HEK293 (cell line): ENCODE data around the gene MTHFD1.

ENCODE experiments used
- GLIS2 ChIP-seq: fragments of 450-650 bp; formaldehyde crosslinking; IDR thresholded peaks from 2 replicates; pipeline ENCODE4 v1.5.1; 2016; ENCODE audit warnings: missing biosample characterization, missing genetic modification characterization
- HOXC10 ChIP-seq: sonication (generic); formaldehyde crosslinking; IDR thresholded peaks from 2 replicates; pipeline ENCODE4 v1.8.1; 2023; ENCODE audit warnings: mild to moderate bottlenecking, missing genetic modification reagents
- KLF10 ChIP-seq: fragments of 450-650 bp; IDR thresholded peaks from 2 replicates; pipeline ENCODE4 v1.5.1; 2018; ENCODE audit warnings: missing biosample characterization, mild to moderate bottlenecking, missing genetic modification characterization
- SALL2 ChIP-seq: fragments of 450-650 bp; formaldehyde crosslinking; IDR thresholded peaks from 2 replicates; pipeline ENCODE4 v1.5.0; 2017; ENCODE audit warnings: missing biosample characterization, mild to moderate bottlenecking, missing genetic modification characterization, borderline replicate concordance
- SP7 ChIP-seq: fragments of 450-650 bp; formaldehyde crosslinking; IDR thresholded peaks from 2 replicates; pipeline ENCODE4 v1.5.1; 2016; ENCODE audit warnings: missing biosample characterization, missing genetic modification characterization
- ZBTB20 ChIP-seq: fragments of 450-650 bp; formaldehyde crosslinking; IDR thresholded peaks from 2 replicates; pipeline ENCODE4 v1.5.1; 2016; ENCODE audit warnings: missing biosample characterization, missing genetic modification characterization
- ZFP41 ChIP-seq: fragments of 450-650 bp; formaldehyde crosslinking; IDR thresholded peaks from 2 replicates; pipeline ENCODE4 v1.5.1; 2016; ENCODE audit warnings: missing biosample characterization, missing genetic modification characterization, borderline replicate concordance
- ZNF146 ChIP-seq: fragments of 450-650 bp; formaldehyde crosslinking; IDR thresholded peaks from 2 replicates; pipeline ENCODE4 v1.5.1; 2016; ENCODE audit warnings: missing biosample characterization, missing genetic modification characterization
- ZNF202 ChIP-seq: fragments of 450-650 bp; formaldehyde crosslinking; IDR thresholded peaks from 2 replicates; pipeline ENCODE4 v1.5.1; 2016; ENCODE audit warnings: missing biosample characterization, missing genetic modification characterization, borderline replicate concordance
- ZNF214 ChIP-seq: fragments of 450-650 bp; formaldehyde crosslinking; IDR thresholded peaks from 2 replicates; pipeline ENCODE4 v1.5.1; 2017; ENCODE audit warnings: missing biosample characterization, mild to moderate bottlenecking, missing genetic modification characterization, borderline replicate concordance
- ZNF223 ChIP-seq: fragments of 450-650 bp; formaldehyde crosslinking; IDR thresholded peaks from 2 replicates; pipeline ENCODE4 v1.5.1; 2016; ENCODE audit warnings: missing biosample characterization, missing genetic modification characterization
- ZNF23 ChIP-seq: fragments of 450-650 bp; formaldehyde crosslinking; IDR thresholded peaks from 2 replicates; pipeline ENCODE4 v1.5.1; 2016; ENCODE audit warnings: missing biosample characterization, missing genetic modification characterization, borderline replicate concordance
- ZNF311 ChIP-seq: fragments of 450-650 bp; formaldehyde crosslinking; IDR thresholded peaks from 2 replicates; pipeline ENCODE4 v1.5.1; 2017; ENCODE audit warnings: missing biosample characterization, missing genetic modification characterization, borderline replicate concordance
- ZNF324 ChIP-seq: fragments of 450-650 bp; formaldehyde crosslinking; IDR thresholded peaks from 2 replicates; pipeline ENCODE4 v1.5.1; 2016; ENCODE audit warnings: missing biosample characterization, missing genetic modification characterization
- ZNF350 ChIP-seq: fragments of 450-650 bp; formaldehyde crosslinking; IDR thresholded peaks from 2 replicates; pipeline ENCODE4 v1.5.0; 2017; ENCODE audit warnings: missing biosample characterization, mild to moderate bottlenecking, missing genetic modification characterization
- ZNF501 ChIP-seq: fragments of 450-650 bp; formaldehyde crosslinking; IDR thresholded peaks from 2 replicates; pipeline ENCODE4 v1.5.1; 2016; ENCODE audit warnings: missing biosample characterization, missing genetic modification characterization
- ZNF510 ChIP-seq: fragments of 450-650 bp; formaldehyde crosslinking; IDR thresholded peaks from 2 replicates; pipeline ENCODE4 v1.5.1; 2018; ENCODE audit warnings: mild to moderate bottlenecking, missing genetic modification characterization, missing biosample characterization; ENCODE audit not compliant: insufficient replicate concordance
- ZNF610 ChIP-seq: fragments of 450-650 bp; formaldehyde crosslinking; IDR thresholded peaks from 2 replicates; pipeline ENCODE4 v1.5.1; 2016; ENCODE audit warnings: missing biosample characterization, missing genetic modification characterization, borderline replicate concordance
- ZNF626 ChIP-seq: fragments of 450-650 bp; sonication (Bioruptor Pico); formaldehyde crosslinking; IDR thresholded peaks from 2 replicates; pipeline ENCODE4 v1.5.1; 2018; ENCODE audit warnings: missing biosample characterization, missing genetic modification characterization, inconsistent platforms
- ZNF677 ChIP-seq: fragments of 450-650 bp; IDR thresholded peaks from 2 replicates; pipeline ENCODE4 v1.5.0; 2018; ENCODE audit warnings: missing biosample characterization, mild to moderate bottlenecking, missing genetic modification characterization, moderate library complexity
- ZNF76 ChIP-seq: fragments of 450-650 bp; formaldehyde crosslinking; IDR thresholded peaks from 2 replicates; pipeline ENCODE4; 2016; ENCODE audit warnings: low read depth, missing biosample characterization, missing genetic modification characterization, borderline replicate concordance
- TF ChIP-seq, protein P1 (sequence below): fragments of 450-650 bp; formaldehyde crosslinking; IDR thresholded peaks from 2 replicates; pipeline ENCODE4; 2016; ENCODE audit warnings: missing biosample characterization, missing genetic modification characterization
- TF ChIP-seq, protein P2 (sequence below): fragments of 450-650 bp; formaldehyde crosslinking; IDR thresholded peaks from 2 replicates; pipeline ENCODE4 v1.5.1; 2016; ENCODE audit warnings: missing biosample characterization, missing genetic modification characterization
- TF ChIP-seq, protein P3 (sequence below): fragments of 450-650 bp; formaldehyde crosslinking; IDR thresholded peaks from 2 replicates; pipeline ENCODE4 v1.5.1; 2016; ENCODE audit warnings: missing biosample characterization, missing genetic modification characterization
- TF ChIP-seq, protein P4 (sequence below): fragments of 450-650 bp; formaldehyde crosslinking; IDR thresholded peaks from 2 replicates; pipeline ENCODE4 v1.5.1; 2017; ENCODE audit warnings: missing biosample characterization, missing genetic modification characterization
- TF ChIP-seq, protein P5 (sequence below): fragments of 450-650 bp; formaldehyde crosslinking; IDR thresholded peaks from 2 replicates; pipeline ENCODE4 v1.5.1; 2016; ENCODE audit warnings: missing biosample characterization, missing genetic modification characterization
- TF ChIP-seq, protein P6 (sequence below): fragments of 450-650 bp; formaldehyde crosslinking; IDR thresholded peaks from 2 replicates; pipeline ENCODE4 v1.5.1; 2016; ENCODE audit warnings: missing biosample characterization, missing genetic modification characterization
- TF ChIP-seq, protein P7 (sequence below): fragments of 450-650 bp; IDR thresholded peaks from 2 replicates; pipeline ENCODE4 v1.5.1; 2018; ENCODE audit warnings: missing biosample characterization, mild to moderate bottlenecking, missing genetic modification characterization

Gene MTHFD1

DNA sequence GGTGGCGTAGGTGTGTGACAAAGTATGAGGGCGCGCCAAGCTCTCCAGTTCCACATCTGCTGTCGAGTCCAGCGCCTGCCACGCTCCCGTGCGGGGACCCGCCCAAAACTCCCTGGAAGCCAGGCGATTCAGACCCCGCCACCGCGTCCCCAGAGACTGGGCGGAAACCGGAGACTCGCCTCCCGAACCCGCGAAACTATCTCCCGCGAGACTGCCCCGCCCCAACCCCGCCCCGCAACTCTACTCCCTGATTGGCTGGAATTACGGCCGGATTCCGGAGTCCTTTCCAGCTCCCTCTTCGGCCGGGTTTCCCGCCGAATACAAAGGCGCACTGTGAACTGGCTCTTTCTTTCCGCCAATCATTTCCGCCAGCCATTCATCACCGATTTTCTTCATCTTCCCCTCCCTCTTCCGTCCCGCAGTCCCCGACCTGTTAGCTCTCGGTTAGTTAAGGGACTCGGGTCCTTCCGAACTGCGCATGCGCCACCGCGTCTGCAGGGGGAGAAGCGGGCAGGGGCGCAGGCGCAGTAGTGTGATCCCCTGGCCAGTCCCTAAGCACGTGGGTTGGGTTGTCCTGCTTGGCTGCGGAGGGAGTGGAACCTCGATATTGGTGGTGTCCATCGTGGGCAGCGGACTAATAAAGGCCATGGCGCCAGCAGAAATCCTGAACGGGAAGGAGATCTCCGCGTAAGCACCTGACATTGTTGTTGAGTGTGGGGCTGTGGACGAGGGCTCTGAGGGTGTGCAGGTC lies at the start of gene MTHFD1 (continued):
- TF ChIP-seq ZNF214 (tag by site-specific recombination) (no peak), ZNF311 (tag by site-specific recombination) (no peak), ZNF677 (tag by site-specific recombination) (no peak), ZFP41 (tag by site-specific recombination) (no peak), ZNF610 (no peak), ZNF350 (tag by site-specific recombination) (no peak), ZNF324 (tag by site-specific recombination) (no peak; the same call in 1 of the 2 replicates), HOXC10 (CRISPR knock-in tag) (no peak), ZNF501 (tag by site-specific recombination) (peak; percentile 35), ZNF76 (tag by site-specific recombination) (no peak), KLF10 (tag by site-specific recombination) (peak; percentile 100), ZNF510 (tag by site-specific recombination) (no peak), ZBTB20 (tag by site-specific recombination) (no peak), ZNF146 (tag by site-specific recombination) (no peak), GLIS2 (tag by site-specific recombination) (peak; percentile 12; the same call in 1 of the 2 replicates), ZNF202 (tag by site-specific recombination) (no peak), ZNF626 (tag by site-specific recombination) (no peak), ZNF23 (tag by site-specific recombination) (no peak), SP7 (tag by site-specific recombination) (peak; percentile 22; the same call in 1 of the 2 replicates), ZNF223 (no peak), SALL2 (no peak)
- TF ChIP-seq, protein P1, sequence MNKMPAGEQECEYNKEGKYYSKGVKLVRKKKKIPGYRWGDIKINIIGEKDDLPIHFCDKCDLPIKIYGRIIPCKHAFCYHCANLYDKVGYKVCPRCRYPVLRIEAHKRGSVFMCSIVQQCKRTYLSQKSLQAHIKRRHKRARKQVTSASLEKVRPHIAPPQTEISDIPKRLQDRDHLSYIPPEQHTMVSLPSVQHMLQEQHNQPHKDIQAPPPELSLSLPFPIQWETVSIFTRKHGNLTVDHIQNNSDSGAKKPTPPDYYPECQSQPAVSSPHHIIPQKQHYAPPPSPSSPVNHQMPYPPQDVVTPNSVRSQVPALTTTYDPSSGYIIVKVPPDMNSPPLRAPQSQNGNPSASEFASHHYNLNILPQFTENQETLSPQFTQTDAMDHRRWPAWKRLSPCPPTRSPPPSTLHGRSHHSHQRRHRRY (tag by site-specific recombination), result no peak
- TF ChIP-seq, protein P2, sequence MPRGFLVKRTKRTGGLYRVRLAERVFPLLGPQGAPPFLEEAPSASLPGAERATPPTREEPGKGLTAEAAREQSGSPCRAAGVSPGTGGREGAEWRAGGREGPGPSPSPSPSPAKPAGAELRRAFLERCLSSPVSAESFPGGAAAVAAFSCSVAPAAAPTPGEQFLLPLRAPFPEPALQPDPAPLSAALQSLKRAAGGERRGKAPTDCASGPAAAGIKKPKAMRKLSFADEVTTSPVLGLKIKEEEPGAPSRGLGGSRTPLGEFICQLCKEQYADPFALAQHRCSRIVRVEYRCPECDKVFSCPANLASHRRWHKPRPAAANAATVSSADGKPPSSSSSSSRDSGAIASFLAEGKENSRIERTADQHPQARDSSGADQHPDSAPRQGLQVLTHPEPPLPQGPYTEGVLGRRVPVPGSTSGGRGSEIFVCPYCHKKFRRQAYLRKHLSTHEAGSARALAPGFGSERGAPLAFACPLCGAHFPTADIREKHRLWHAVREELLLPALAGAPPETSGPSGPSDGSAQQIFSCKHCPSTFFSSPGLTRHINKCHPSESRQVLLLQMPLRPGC (tag by site-specific recombination), result peak; percentile 63; the same call in 1 of the 2 replicates
- TF ChIP-seq, protein P3, sequence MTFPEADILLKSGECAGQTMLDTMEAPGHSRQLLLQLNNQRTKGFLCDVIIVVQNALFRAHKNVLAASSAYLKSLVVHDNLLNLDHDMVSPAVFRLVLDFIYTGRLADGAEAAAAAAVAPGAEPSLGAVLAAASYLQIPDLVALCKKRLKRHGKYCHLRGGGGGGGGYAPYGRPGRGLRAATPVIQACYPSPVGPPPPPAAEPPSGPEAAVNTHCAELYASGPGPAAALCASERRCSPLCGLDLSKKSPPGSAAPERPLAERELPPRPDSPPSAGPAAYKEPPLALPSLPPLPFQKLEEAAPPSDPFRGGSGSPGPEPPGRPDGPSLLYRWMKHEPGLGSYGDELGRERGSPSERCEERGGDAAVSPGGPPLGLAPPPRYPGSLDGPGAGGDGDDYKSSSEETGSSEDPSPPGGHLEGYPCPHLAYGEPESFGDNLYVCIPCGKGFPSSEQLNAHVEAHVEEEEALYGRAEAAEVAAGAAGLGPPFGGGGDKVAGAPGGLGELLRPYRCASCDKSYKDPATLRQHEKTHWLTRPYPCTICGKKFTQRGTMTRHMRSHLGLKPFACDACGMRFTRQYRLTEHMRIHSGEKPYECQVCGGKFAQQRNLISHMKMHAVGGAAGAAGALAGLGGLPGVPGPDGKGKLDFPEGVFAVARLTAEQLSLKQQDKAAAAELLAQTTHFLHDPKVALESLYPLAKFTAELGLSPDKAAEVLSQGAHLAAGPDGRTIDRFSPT, result no peak
- TF ChIP-seq, protein P4, sequence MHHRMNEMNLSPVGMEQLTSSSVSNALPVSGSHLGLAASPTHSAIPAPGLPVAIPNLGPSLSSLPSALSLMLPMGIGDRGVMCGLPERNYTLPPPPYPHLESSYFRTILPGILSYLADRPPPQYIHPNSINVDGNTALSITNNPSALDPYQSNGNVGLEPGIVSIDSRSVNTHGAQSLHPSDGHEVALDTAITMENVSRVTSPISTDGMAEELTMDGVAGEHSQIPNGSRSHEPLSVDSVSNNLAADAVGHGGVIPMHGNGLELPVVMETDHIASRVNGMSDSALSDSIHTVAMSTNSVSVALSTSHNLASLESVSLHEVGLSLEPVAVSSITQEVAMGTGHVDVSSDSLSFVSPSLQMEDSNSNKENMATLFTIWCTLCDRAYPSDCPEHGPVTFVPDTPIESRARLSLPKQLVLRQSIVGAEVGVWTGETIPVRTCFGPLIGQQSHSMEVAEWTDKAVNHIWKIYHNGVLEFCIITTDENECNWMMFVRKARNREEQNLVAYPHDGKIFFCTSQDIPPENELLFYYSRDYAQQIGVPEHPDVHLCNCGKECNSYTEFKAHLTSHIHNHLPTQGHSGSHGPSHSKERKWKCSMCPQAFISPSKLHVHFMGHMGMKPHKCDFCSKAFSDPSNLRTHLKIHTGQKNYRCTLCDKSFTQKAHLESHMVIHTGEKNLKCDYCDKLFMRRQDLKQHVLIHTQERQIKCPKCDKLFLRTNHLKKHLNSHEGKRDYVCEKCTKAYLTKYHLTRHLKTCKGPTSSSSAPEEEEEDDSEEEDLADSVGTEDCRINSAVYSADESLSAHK (tag by site-specific recombination), result no peak
- TF ChIP-seq, protein P5, sequence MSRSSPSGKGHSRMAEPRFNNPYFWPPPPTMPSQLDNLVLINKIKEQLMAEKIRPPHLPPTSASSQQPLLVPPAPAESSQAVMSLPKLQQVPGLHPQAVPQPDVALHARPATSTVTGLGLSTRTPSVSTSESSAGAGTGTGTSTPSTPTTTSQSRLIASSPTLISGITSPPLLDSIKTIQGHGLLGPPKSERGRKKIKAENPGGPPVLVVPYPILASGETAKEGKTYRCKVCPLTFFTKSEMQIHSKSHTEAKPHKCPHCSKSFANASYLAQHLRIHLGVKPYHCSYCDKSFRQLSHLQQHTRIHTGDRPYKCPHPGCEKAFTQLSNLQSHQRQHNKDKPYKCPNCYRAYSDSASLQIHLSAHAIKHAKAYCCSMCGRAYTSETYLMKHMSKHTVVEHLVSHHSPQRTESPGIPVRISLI (tag by site-specific recombination), result no peak
- TF ChIP-seq, protein P6, sequence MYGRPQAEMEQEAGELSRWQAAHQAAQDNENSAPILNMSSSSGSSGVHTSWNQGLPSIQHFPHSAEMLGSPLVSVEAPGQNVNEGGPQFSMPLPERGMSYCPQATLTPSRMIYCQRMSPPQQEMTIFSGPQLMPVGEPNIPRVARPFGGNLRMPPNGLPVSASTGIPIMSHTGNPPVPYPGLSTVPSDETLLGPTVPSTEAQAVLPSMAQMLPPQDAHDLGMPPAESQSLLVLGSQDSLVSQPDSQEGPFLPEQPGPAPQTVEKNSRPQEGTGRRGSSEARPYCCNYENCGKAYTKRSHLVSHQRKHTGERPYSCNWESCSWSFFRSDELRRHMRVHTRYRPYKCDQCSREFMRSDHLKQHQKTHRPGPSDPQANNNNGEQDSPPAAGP (tag by site-specific recombination), result peak; percentile 66
- TF ChIP-seq, protein P7, sequence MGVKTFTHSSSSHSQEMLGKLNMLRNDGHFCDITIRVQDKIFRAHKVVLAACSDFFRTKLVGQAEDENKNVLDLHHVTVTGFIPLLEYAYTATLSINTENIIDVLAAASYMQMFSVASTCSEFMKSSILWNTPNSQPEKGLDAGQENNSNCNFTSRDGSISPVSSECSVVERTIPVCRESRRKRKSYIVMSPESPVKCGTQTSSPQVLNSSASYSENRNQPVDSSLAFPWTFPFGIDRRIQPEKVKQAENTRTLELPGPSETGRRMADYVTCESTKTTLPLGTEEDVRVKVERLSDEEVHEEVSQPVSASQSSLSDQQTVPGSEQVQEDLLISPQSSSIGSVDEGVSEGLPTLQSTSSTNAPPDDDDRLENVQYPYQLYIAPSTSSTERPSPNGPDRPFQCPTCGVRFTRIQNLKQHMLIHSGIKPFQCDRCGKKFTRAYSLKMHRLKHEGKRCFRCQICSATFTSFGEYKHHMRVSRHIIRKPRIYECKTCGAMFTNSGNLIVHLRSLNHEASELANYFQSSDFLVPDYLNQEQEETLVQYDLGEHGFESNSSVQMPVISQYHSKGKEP (tag by site-specific recombination), result no peak
